ENCODE measurements around the gene MGMT.

MGMT gene

GRCh38 chr10:129617768-129618167, 150.7 kb downstream of the MGMT start:
- no peak for DNase-seq (ENCODE audit: low spot score)

GRCh38 chr10:129621062-129621461, 154.0 kb downstream of the MGMT start:
- FAIRE-seq, result no peak

More at GRCh38 chr10:129617768-129618167, 150.7 kb downstream of the MGMT start:
- no peak for FAIRE-seq

GRCh38 chr10:129621693-129622092, 154.7 kb downstream of the MGMT start:
- no peak for FAIRE-seq
- no peak for DNase-seq (ENCODE audit: low spot score)

More at GRCh38 chr10:129621062-129621461, 154.0 kb downstream of the MGMT start:
- no peak for DNase-seq (ENCODE audit: low spot score)

GRCh38 chr10:129622291-129622690, 155.2 kb downstream of the MGMT start:
- FAIRE-seq (no peak), DNase-seq (ENCODE audit: low spot score) (no peak)

- FAIRE-seq (no peak), DNase-seq (ENCODE audit: low spot score) (peak; percentile 23)
These were observed 155.7 kb downstream of the MGMT start for GRCh38 chr10:129622736-129623135.

- DNase-seq (ENCODE audit: low spot score) (no peak), FAIRE-seq (no peak)
These were observed 157.5 kb downstream of the MGMT start for GRCh38 chr10:129624526-129624925.

- FAIRE-seq (no peak), DNase-seq (ENCODE audit: low spot score) (no peak)
These were observed 159.3 kb downstream of the MGMT start for GRCh38 chr10:129626309-129626708.

GRCh38 chr10:129626796-129627435, 159.9 kb downstream of the MGMT start:
- no peak for FAIRE-seq

GRCh38 chr10:129627442-129627841, 160.4 kb downstream of the MGMT start:
- FAIRE-seq, result no peak

More at GRCh38 chr10:129626796-129627435, 159.9 kb downstream of the MGMT start:
- DNase-seq (ENCODE audit: low spot score), result no peak

GRCh38 chr10:129628823-129629222, 161.8 kb downstream of the MGMT start:
- DNase-seq (ENCODE audit: low spot score) (no peak), FAIRE-seq (no peak)

More at GRCh38 chr10:129627442-129627841, 160.4 kb downstream of the MGMT start:
- DNase-seq (ENCODE audit: low spot score), result no peak

GRCh38 chr10:129629911-129630310, 162.9 kb downstream of the MGMT start:
- DNase-seq (ENCODE audit: low spot score) (no peak), FAIRE-seq (no peak)

- FAIRE-seq (no peak), DNase-seq (ENCODE audit: low spot score) (no peak)
These were observed 164.0 kb downstream of the MGMT start for GRCh38 chr10:129631006-129631405.

- DNase-seq (ENCODE audit: low spot score), result no peak
- no peak for FAIRE-seq
These were observed 165.0 kb downstream of the MGMT start for GRCh38 chr10:129631870-129632623.

- FAIRE-seq, result no peak
These were observed 170.0 kb downstream of the MGMT start for GRCh38 chr10:129637010-129637409.

GRCh38 chr10:129637846-129638245, 170.8 kb downstream of the MGMT start:
- DNase-seq (ENCODE audit: low spot score) (no peak), FAIRE-seq (no peak)

More at GRCh38 chr10:129637010-129637409, 170.0 kb downstream of the MGMT start:
- no peak for DNase-seq (ENCODE audit: low spot score)

GRCh38 chr10:129641351-129641750, 174.3 kb downstream of the MGMT start:
- FAIRE-seq (no peak), DNase-seq (ENCODE audit: low spot score) (no peak)

GRCh38 chr10:129641982-129642381, 174.9 kb downstream of the MGMT start:
- FAIRE-seq, result no peak
- DNase-seq (ENCODE audit: low spot score), result peak; percentile 13

GRCh38 chr10:129642427-129642826, 175.4 kb downstream of the MGMT start:
- DNase-seq (ENCODE audit: low spot score), result peak; percentile 61
- FAIRE-seq, result no peak

- DNase-seq (ENCODE audit: low spot score) (no peak), FAIRE-seq (no peak)
These were observed 176.2 kb downstream of the MGMT start for GRCh38 chr10:129643266-129643665.

- DNase-seq (ENCODE audit: low spot score), result no peak
- no peak for FAIRE-seq
These were observed 178.4 kb downstream of the MGMT start for GRCh38 chr10:129645487-129645886.

GRCh38 chr10:129646973-129647372, 179.9 kb downstream of the MGMT start:
- FAIRE-seq, result no peak
- DNase-seq (ENCODE audit: low spot score), result no peak

GRCh38 chr10:129647590-129647989, 180.5 kb downstream of the MGMT start:
- FAIRE-seq, result no peak
- no peak for DNase-seq (ENCODE audit: low spot score)

GRCh38 chr10:129648856-129649255, 181.8 kb downstream of the MGMT start:
- FAIRE-seq (no peak), DNase-seq (ENCODE audit: low spot score) (no peak)
